HL-60 (cell line): ENCODE data around the gene KCNJ4.

Source experiments
- CTCF ChIP-seq: IDR thresholded peaks from one replicate; pipeline ENCODE4 v1.5.1; 2011; ENCODE audit warnings: low read length, control low read depth, inconsistent platforms; ENCODE audit not compliant: insufficient read depth
- GABPA ChIP-seq: IDR thresholded peaks from 2 replicates; pipeline ENCODE4 v1.6.1; 2012; ENCODE audit warnings: low read depth
- TF ChIP-seq, protein P1 (sequence below): IDR thresholded peaks from 2 replicates; pipeline ENCODE4 v1.6.1; 2012; ENCODE audit warnings: low read depth; ENCODE audit not compliant: insufficient replicate concordance

DNA sequence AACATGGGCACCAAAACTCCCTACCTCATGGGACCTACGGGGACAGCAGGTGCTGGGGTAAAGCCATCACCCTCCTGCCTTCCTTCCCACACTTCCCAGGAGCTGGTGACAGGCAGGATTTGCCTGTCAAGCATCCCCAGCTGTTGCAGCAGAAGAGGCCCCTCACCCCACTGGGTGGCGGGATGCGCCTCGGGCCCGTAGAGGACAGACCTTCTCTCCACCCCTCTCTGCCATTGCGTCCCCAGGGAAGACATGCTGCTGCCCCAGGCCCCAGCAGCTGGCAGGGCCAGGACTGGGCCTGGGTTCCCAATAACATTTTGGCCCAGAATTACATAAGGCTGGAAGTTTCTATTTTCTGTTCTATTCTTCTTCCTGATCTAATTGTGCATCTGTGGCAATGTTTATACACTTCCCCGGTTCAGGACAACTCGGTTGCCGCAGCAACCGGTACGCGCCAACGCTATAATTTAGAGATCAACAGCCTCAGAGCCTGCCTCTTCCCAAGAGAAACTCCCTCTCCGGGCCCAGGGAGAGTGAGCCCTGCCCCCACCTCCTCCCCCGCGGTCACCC lies 25.4 kb downstream of the KCNJ4 start:
- TF ChIP-seq CTCF (no peak), GABPA (no peak)
- TF ChIP-seq, protein P1, sequence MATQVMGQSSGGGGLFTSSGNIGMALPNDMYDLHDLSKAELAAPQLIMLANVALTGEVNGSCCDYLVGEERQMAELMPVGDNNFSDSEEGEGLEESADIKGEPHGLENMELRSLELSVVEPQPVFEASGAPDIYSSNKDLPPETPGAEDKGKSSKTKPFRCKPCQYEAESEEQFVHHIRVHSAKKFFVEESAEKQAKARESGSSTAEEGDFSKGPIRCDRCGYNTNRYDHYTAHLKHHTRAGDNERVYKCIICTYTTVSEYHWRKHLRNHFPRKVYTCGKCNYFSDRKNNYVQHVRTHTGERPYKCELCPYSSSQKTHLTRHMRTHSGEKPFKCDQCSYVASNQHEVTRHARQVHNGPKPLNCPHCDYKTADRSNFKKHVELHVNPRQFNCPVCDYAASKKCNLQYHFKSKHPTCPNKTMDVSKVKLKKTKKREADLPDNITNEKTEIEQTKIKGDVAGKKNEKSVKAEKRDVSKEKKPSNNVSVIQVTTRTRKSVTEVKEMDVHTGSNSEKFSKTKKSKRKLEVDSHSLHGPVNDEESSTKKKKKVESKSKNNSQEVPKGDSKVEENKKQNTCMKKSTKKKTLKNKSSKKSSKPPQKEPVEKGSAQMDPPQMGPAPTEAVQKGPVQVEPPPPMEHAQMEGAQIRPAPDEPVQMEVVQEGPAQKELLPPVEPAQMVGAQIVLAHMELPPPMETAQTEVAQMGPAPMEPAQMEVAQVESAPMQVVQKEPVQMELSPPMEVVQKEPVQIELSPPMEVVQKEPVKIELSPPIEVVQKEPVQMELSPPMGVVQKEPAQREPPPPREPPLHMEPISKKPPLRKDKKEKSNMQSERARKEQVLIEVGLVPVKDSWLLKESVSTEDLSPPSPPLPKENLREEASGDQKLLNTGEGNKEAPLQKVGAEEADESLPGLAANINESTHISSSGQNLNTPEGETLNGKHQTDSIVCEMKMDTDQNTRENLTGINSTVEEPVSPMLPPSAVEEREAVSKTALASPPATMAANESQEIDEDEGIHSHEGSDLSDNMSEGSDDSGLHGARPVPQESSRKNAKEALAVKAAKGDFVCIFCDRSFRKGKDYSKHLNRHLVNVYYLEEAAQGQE, result no peak
